ENCODE results near the gene PRR5L.
A peak's percentile ranks its signal among the peaks of the same experiment; 100 is the strongest.

The PRR5L gene

GRCh38 chr11:36373016-36374010 lies 77.2 kb downstream of the PRR5L start:
- H3K27ac ChIP-seq = no peak overlapping the region; the same call in 1 of the 2 replicates
- TF ChIP-seq ZFX (IDR thresholded peaks at IDR 0.05; ENCODE audit: borderline replicate concordance) (no peak), CTCF (IDR thresholded peaks at IDR 0.05) (no peak)

GRCh38 chr11:36374726-36375125 lies 78.6 kb downstream of the PRR5L start:
- H3K27ac ChIP-seq = no peak overlapping the region
- TF ChIP-seq CTCF (IDR thresholded peaks at IDR 0.05) (no peak), ZFX (IDR thresholded peaks at IDR 0.05; ENCODE audit: borderline replicate concordance) (no peak)

- H3K27ac ChIP-seq = no peak overlapping the region
- no peak for TF ChIP-seq ZFX (IDR thresholded peaks at IDR 0.05; ENCODE audit: borderline replicate concordance)
- TF ChIP-seq CTCF (IDR thresholded peaks at IDR 0.05) = no peak
Observed at GRCh38 chr11:36375353-36376008, 79.4 kb downstream of the PRR5L start.

GRCh38 chr11:36376009-36376887 lies 80.2 kb downstream of the PRR5L start:
- H3K27ac ChIP-seq = no peak overlapping the region
- TF ChIP-seq ZFX (IDR thresholded peaks at IDR 0.05; ENCODE audit: borderline replicate concordance) (no peak), CTCF (IDR thresholded peaks at IDR 0.05) (no peak)

- no peak overlapping the region for H3K27ac ChIP-seq
- TF ChIP-seq ZFX (IDR thresholded peaks at IDR 0.05; ENCODE audit: borderline replicate concordance) (no peak), CTCF (IDR thresholded peaks at IDR 0.05) (peak; percentile 81)
Observed at GRCh38 chr11:36376888-36377758, 81.0 kb downstream of the PRR5L start.

Measured in 22Rv1 (cell line).